HG02885 (cell line): ENCODE data around the gene CNR2.
A peak's percentile ranks its signal among the peaks of the same experiment; 100 is the strongest.
"Not testable (repeated sequence)": the region's sequence is repeated elsewhere in the genome, so short reads cannot be mapped to it uniquely, and the experiment has no call there.

Experiments used
- ATAC-seq: cut with Tn5 transposase; IDR thresholded peaks from one replicate; pipeline ENCODE4 v1.9.1; 2021; ENCODE audit warnings: mild to moderate bottlenecking; ENCODE audit not compliant: unreplicated experiment, poor library complexity

CNR2 gene

GRCh38 chr1:23922321-23922943 is 9.3 kb upstream of the CNR2 start:
- ATAC-seq: no peak

- peak; percentile 75 for ATAC-seq
These were observed 3.3 kb upstream of the CNR2 start for GRCh38 chr1:23916209-23917131.

- ATAC-seq: no peak
These were observed 2.3 kb upstream of the CNR2 start for GRCh38 chr1:23915466-23915865.

- no peak for ATAC-seq
These were observed 1.8 kb upstream of the CNR2 start for GRCh38 chr1:23914921-23915320.

GRCh38 chr1:23911921-23912320 is 1.2 kb downstream of the CNR2 start:
- ATAC-seq: no peak

GRCh38 chr1:23910553-23911246 is 2.5 kb downstream of the CNR2 start:
- no peak for ATAC-seq

GRCh38 chr1:23910144-23910543 is 3.0 kb downstream of the CNR2 start:
- no peak for ATAC-seq

- peak; percentile 25 for ATAC-seq
These were observed 3.8 kb downstream of the CNR2 start for GRCh38 chr1:23909412-23909811.

GRCh38 chr1:23908453-23909341 is 4.5 kb downstream of the CNR2 start:
- peak; percentile 29 for ATAC-seq

- no peak for ATAC-seq
These were observed 6.4 kb downstream of the CNR2 start for GRCh38 chr1:23906731-23907130.

GRCh38 chr1:23905461-23906025 is 7.6 kb downstream of the CNR2 start:
- no peak for ATAC-seq

GRCh38 chr1:23904748-23905357 is 8.3 kb downstream of the CNR2 start:
- no peak for ATAC-seq

GRCh38 chr1:23903754-23904153 is 9.4 kb downstream of the CNR2 start:
- no peak for ATAC-seq

- no peak for ATAC-seq
These were observed 10.6 kb downstream of the CNR2 start for GRCh38 chr1:23902321-23903278.

- ATAC-seq: not testable (repeated sequence)
These were observed 13.1 kb downstream of the CNR2 start for GRCh38 chr1:23900017-23900416.

- no peak for ATAC-seq
These were observed 14.1 kb downstream of the CNR2 start for GRCh38 chr1:23899070-23899469.

GRCh38 chr1:23897083-23897482 is 16.1 kb downstream of the CNR2 start:
- ATAC-seq: no peak

- ATAC-seq: no peak
These were observed 16.7 kb downstream of the CNR2 start for GRCh38 chr1:23896491-23896890.
